GM12878 (cell line): ENCODE measurements around the gene COL18A1.

Experiments
- BRCA1 ChIP-seq: IDR thresholded peaks from 2 replicates; pipeline ENCODE4 v1.6.1; 2011; ENCODE audit warnings: low read depth, low read length, improper control_type of control experiment
- EP300 ChIP-seq, 2 experiments: fragments of 150-350 bp in 1 of 2; IDR thresholded peaks; 2 replicates each; pipeline ENCODE4 v1.6.1; 2011 to 2012; ENCODE audit warnings: low read depth in 2 of 2, low read length in 2 of 2, borderline replicate concordance in 1 of 2, improper control_type of control experiment in 1 of 2, inconsistent platforms in 1 of 2; ENCODE audit not compliant: control insufficient read depth in 1 of 2
- ETV6 ChIP-seq, 2 experiments: fragments of 450-650 bp in 1 of 2; IDR thresholded peaks in 1 of 2; conservative IDR thresholded peaks in 1 of 2; 2 replicates each; pipeline ENCODE4 v1.6.1; 2014; ENCODE audit warnings: antibody characterized with exemption in 1 of 2, borderline replicate concordance in 1 of 2, low read depth in 1 of 2, mild to moderate bottlenecking in 1 of 2, moderate library complexity in 1 of 2
- EZH2 ChIP-seq: IDR thresholded peaks from 2 replicates; pipeline ENCODE4 v1.6.1; 2012; ENCODE audit warnings: low read depth, mild to moderate bottlenecking, control low read depth, inconsistent platforms, low read length, borderline replicate concordance; ENCODE audit not compliant: control insufficient read depth
- NR2C1 ChIP-seq: fragments of 450-650 bp; IDR thresholded peaks from 2 replicates; pipeline ENCODE4 v1.6.1; 2017; ENCODE audit warnings: antibody characterized with exemption, mild to moderate bottlenecking, moderate library complexity
- NR2C2 ChIP-seq: IDR thresholded peaks from 2 replicates; pipeline ENCODE4 v1.6.1; 2011; ENCODE audit warnings: borderline replicate concordance, low read depth; ENCODE audit not compliant: control insufficient read depth, insufficient read length
- POLR2A ChIP-seq: IDR thresholded peaks from 2 replicates; pipeline ENCODE4 v1.6.1; 2011; ENCODE audit warnings: low read depth, mild to moderate bottlenecking, low read length
- POLR2AphosphoS5 ChIP-seq: IDR thresholded peaks from 2 replicates; pipeline ENCODE4 v1.6.1; 2011; ENCODE audit warnings: mild to moderate bottlenecking, low read length, inconsistent platforms
- SMC3 ChIP-seq: IDR thresholded peaks from 2 replicates; pipeline ENCODE4 v1.6.1; 2011; ENCODE audit warnings: low read length, improper control_type of control experiment, borderline replicate concordance
- TAF1 ChIP-seq: IDR thresholded peaks from 2 replicates; pipeline ENCODE4 v1.6.1; 2011; ENCODE audit warnings: mild to moderate bottlenecking, low read depth, low read length, borderline replicate concordance
- TF ChIP-seq, protein P1 (sequence below): IDR thresholded peaks from 2 replicates; pipeline ENCODE4 v1.6.1; 2011; ENCODE audit warnings: low read depth, low read length, improper control_type of control experiment, borderline replicate concordance
- TF ChIP-seq, protein P2 (sequence below), 3 experiments: IDR thresholded peaks in 2 of 3; conservative IDR thresholded peaks in 1 of 3; 2 replicates each; pipeline ENCODE4 v1.5.1; 2011; ENCODE audit warnings: low read depth in 3 of 3, low read length in 3 of 3, mild to moderate bottlenecking in 3 of 3, control low read depth in 2 of 3, moderate library complexity in 2 of 3, inconsistent platforms in 1 of 3, mixed read lengths in 1 of 3; ENCODE audit not compliant: control insufficient read depth in 2 of 3, insufficient read depth in 1 of 3; ENCODE audit errors: extremely low read depth in 1 of 3
- TF ChIP-seq, protein P3 (sequence below): fragments of 450-650 bp; IDR thresholded peaks from 2 replicates; pipeline ENCODE4 v1.6.1; 2014; ENCODE audit warnings: mild to moderate bottlenecking

DNA sequence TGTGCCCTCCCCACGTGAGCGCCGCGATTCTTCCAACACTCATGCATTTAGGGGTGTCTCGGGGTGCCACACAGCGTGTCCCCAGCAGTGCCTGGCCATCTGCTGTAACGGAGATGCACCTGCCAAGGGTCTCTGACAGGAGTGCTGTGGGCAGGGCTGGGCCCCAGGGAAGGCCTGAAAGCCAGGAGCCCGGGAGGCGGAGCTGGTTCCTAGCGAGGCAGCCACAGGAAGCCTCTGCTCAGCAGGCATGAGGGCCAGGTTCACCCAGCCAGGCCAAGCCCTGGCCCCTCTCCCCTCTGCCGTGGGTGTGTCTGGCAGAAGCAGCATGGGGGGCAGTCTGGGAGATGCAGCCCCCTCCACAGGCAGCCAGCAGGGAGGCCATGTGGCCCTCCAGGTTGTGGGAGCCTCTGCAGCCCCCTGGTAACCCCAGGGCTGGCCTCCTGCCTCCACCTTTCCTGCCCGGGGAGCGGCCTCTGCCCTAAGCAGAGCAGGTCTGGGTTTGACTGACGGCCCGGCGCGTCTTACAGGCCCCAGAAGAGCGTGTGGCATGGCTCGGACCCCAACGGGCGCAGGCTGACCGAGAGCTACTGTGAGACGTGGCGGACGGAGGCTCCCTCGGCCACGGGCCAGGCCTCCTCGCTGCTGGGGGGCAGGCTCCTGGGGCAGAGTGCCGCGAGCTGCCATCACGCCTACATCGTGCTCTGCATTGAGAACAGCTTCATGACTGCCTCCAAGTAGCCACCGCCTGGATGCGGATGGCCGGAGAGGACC lies 106.9 kb downstream of the COL18A1 start:
- no peak for TF ChIP-seq POLR2A
- TF ChIP-seq ETV6 (conservative IDR thresholded peaks at IDR 0.05 in 1 of 2, IDR thresholded peaks at IDR 0.05 in 1 of 2; ENCODE audit: borderline replicate concordance in 1 of 2, low read depth in 1 of 2): no peak
- no peak for TF ChIP-seq EP300 (IDR thresholded peaks at IDR 0.05; ENCODE audit: borderline replicate concordance in 1 of 2, control insufficient read depth in 1 of 2, low read depth in 2 of 2, low read length in 2 of 2)
- no peak for TF ChIP-seq BRCA1
- no peak for TF ChIP-seq TAF1
- TF ChIP-seq, protein P1, sequence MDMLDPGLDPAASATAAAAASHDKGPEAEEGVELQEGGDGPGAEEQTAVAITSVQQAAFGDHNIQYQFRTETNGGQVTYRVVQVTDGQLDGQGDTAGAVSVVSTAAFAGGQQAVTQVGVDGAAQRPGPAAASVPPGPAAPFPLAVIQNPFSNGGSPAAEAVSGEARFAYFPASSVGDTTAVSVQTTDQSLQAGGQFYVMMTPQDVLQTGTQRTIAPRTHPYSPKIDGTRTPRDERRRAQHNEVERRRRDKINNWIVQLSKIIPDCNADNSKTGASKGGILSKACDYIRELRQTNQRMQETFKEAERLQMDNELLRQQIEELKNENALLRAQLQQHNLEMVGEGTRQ: no peak
- TF ChIP-seq, protein P2, sequence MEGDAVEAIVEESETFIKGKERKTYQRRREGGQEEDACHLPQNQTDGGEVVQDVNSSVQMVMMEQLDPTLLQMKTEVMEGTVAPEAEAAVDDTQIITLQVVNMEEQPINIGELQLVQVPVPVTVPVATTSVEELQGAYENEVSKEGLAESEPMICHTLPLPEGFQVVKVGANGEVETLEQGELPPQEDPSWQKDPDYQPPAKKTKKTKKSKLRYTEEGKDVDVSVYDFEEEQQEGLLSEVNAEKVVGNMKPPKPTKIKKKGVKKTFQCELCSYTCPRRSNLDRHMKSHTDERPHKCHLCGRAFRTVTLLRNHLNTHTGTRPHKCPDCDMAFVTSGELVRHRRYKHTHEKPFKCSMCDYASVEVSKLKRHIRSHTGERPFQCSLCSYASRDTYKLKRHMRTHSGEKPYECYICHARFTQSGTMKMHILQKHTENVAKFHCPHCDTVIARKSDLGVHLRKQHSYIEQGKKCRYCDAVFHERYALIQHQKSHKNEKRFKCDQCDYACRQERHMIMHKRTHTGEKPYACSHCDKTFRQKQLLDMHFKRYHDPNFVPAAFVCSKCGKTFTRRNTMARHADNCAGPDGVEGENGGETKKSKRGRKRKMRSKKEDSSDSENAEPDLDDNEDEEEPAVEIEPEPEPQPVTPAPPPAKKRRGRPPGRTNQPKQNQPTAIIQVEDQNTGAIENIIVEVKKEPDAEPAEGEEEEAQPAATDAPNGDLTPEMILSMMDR (IDR thresholded peaks at IDR 0.05 in 2 of 3, conservative IDR thresholded peaks at IDR 0.05 in 1 of 3; ENCODE audit: control insufficient read depth in 2 of 3, extremely low read depth in 1 of 3, insufficient read depth in 1 of 3, low read depth in 3 of 3, low read length in 3 of 3): no peak
- no peak for TF ChIP-seq SMC3
- TF ChIP-seq, protein P3, sequence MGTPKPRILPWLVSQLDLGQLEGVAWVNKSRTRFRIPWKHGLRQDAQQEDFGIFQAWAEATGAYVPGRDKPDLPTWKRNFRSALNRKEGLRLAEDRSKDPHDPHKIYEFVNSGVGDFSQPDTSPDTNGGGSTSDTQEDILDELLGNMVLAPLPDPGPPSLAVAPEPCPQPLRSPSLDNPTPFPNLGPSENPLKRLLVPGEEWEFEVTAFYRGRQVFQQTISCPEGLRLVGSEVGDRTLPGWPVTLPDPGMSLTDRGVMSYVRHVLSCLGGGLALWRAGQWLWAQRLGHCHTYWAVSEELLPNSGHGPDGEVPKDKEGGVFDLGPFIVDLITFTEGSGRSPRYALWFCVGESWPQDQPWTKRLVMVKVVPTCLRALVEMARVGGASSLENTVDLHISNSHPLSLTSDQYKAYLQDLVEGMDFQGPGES: no peak
- TF ChIP-seq NR2C1: no peak
- no peak for TF ChIP-seq POLR2AphosphoS5
- no peak for TF ChIP-seq NR2C2
- TF ChIP-seq EZH2: no peak
